Esophagus muscularis mucosa (tissue), 4 donors: ENCODE results near the gene RHBDL3.

Experiments used
- EP300 ChIP-seq: sonication (generic); formaldehyde crosslinking; IDR thresholded peaks from one replicate; pipeline ENCODE4 v1.6.1; 2017; ENCODE audit warnings: antibody characterized with exemption
- POLR2A ChIP-seq: fragments of 450-650 bp; IDR thresholded peaks from one replicate; pipeline ENCODE4 v1.6.1; 2017; ENCODE audit warnings: antibody characterized with exemption, moderate library complexity, mild to moderate bottlenecking, low read depth
- POLR2AphosphoS5 ChIP-seq, 2 donors: sonication (generic); formaldehyde crosslinking; IDR thresholded peaks; one replicate each; pipeline ENCODE4 v1.6.1; 2017; ENCODE audit warnings: antibody characterized with exemption in 2 of 2
- TF ChIP-seq, protein P1 (sequence below), 3 experiments: fragments of 200-600 bp in 2 of 3; fragments of 450-650 bp in 1 of 3; sonication (generic) in 2 of 3; IDR thresholded peaks; one replicate each; pipeline ENCODE4 v1.5.1; 2017 to 2019; ENCODE audit warnings: antibody characterized with exemption in 3 of 3, mild to moderate bottlenecking in 2 of 3, moderate library complexity in 1 of 3

DNA sequence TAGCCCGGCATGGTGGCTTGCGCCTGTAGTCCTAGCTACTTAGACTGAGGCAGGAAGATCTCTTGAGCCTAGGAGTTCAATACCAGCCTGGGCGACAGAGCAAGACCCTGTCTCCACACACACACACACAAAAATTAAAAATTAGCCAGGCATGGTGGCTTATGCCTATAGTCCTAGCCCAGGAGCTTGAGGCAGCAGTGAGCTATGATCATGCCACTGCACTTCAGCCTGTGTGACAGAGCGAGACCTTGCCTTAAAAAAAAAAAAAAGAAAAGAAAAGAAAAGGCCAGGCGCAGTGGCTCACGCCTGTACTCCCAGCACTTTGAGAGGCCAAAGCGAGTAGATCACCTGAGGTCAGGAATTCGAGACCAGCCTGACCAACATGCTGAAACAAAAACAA is 52.4 kb downstream of the RHBDL3 start:
- TF ChIP-seq POLR2AphosphoS5 (IDR thresholded peaks at IDR 0.05), result no peak
- TF ChIP-seq POLR2A, result no peak
- TF ChIP-seq, protein P1, sequence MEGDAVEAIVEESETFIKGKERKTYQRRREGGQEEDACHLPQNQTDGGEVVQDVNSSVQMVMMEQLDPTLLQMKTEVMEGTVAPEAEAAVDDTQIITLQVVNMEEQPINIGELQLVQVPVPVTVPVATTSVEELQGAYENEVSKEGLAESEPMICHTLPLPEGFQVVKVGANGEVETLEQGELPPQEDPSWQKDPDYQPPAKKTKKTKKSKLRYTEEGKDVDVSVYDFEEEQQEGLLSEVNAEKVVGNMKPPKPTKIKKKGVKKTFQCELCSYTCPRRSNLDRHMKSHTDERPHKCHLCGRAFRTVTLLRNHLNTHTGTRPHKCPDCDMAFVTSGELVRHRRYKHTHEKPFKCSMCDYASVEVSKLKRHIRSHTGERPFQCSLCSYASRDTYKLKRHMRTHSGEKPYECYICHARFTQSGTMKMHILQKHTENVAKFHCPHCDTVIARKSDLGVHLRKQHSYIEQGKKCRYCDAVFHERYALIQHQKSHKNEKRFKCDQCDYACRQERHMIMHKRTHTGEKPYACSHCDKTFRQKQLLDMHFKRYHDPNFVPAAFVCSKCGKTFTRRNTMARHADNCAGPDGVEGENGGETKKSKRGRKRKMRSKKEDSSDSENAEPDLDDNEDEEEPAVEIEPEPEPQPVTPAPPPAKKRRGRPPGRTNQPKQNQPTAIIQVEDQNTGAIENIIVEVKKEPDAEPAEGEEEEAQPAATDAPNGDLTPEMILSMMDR (IDR thresholded peaks at IDR 0.05), result no peak
- TF ChIP-seq EP300, result no peak
